Ishikawa (cell line): ENCODE measurements around the gene KCNIP3.

ENCODE experiments used
- CEBPB ChIP-seq: IDR thresholded peaks from 2 replicates; pipeline ENCODE4 v1.6.1; 2012
- CREB1 ChIP-seq: IDR thresholded peaks from 2 replicates; pipeline ENCODE4 v1.6.1; 2012; ENCODE audit warnings: low read depth
- EGR1 ChIP-seq: IDR thresholded peaks from 2 replicates; pipeline ENCODE4 v1.6.1; 2012
- EP300 ChIP-seq: IDR thresholded peaks from 2 replicates; pipeline ENCODE4 v1.6.1; 2012; ENCODE audit warnings: borderline replicate concordance
- FOXM1 ChIP-seq: IDR thresholded peaks from 2 replicates; pipeline ENCODE4 v1.6.1; 2012; ENCODE audit warnings: low read depth, borderline replicate concordance
- MAX ChIP-seq: IDR thresholded peaks from 2 replicates; pipeline ENCODE4 v1.6.1; 2012
- NFIC ChIP-seq: IDR thresholded peaks from 2 replicates; pipeline ENCODE4 v1.6.1; 2012
- RAD21 ChIP-seq: IDR thresholded peaks from 2 replicates; pipeline ENCODE4 v1.6.1; 2012; ENCODE audit warnings: low read depth
- REST ChIP-seq: IDR thresholded peaks from 2 replicates; pipeline ENCODE4 v1.6.1; 2012; ENCODE audit warnings: low read depth, mild to moderate bottlenecking
- TAF1 ChIP-seq: IDR thresholded peaks from 2 replicates; pipeline ENCODE4 v1.6.1; 2012; ENCODE audit warnings: low read depth, mild to moderate bottlenecking
- TCF12 ChIP-seq: IDR thresholded peaks from 2 replicates; pipeline ENCODE4 v1.6.1; 2012; ENCODE audit warnings: low read depth
- TEAD4 ChIP-seq: IDR thresholded peaks from 2 replicates; pipeline ENCODE4 v1.6.1; 2012
- USF1 ChIP-seq: IDR thresholded peaks from 2 replicates; pipeline ENCODE4 v1.6.1; 2012
- YY1 ChIP-seq: IDR thresholded peaks from 2 replicates; pipeline ENCODE4 v1.6.1; 2012; ENCODE audit warnings: low read depth
- ZBTB7A ChIP-seq: IDR thresholded peaks from 2 replicates; pipeline ENCODE4 v1.6.1; 2012; ENCODE audit warnings: low read depth

The KCNIP3 gene

GRCh38 chr2:95392730-95393455, 95.7 kb downstream of the KCNIP3 start:
- TF ChIP-seq CEBPB (no peak), TCF12 (no peak), ZBTB7A (no peak), TEAD4 (no peak), YY1 (no peak), MAX (no peak), EP300 (no peak), EGR1 (no peak), USF1 (no peak), REST (no peak), RAD21 (no peak), TAF1 (no peak), FOXM1 (no peak), CREB1 (no peak), NFIC (no peak)

GRCh38 chr2:95393901-95394300, 96.8 kb downstream of the KCNIP3 start:
- TF ChIP-seq MAX: no peak
- no peak for TF ChIP-seq NFIC
- TF ChIP-seq CREB1: no peak
- no peak for TF ChIP-seq EGR1
- TF ChIP-seq REST: no peak
- no peak for TF ChIP-seq USF1
- TF ChIP-seq TCF12: no peak
- no peak for TF ChIP-seq CEBPB
- TF ChIP-seq YY1: no peak
- no peak for TF ChIP-seq TEAD4
- no peak for TF ChIP-seq EP300

- TF ChIP-seq CEBPB: no peak
- TF ChIP-seq EP300: no peak
- no peak for TF ChIP-seq YY1
- no peak for TF ChIP-seq FOXM1
- no peak for TF ChIP-seq TEAD4
- TF ChIP-seq EGR1: no peak
- no peak for TF ChIP-seq CREB1
- TF ChIP-seq USF1: no peak
- no peak for TF ChIP-seq NFIC
- TF ChIP-seq TAF1: no peak
- no peak for TF ChIP-seq TCF12
- no peak for TF ChIP-seq ZBTB7A
- no peak for TF ChIP-seq REST
- TF ChIP-seq RAD21: no peak
These were observed 101.9 kb downstream of the KCNIP3 start for GRCh38 chr2:95399061-95399460.

- TF ChIP-seq TCF12 (no peak), ZBTB7A (no peak), TAF1 (no peak), TEAD4 (no peak), EP300 (no peak), RAD21 (no peak), REST (no peak), FOXM1 (no peak), CREB1 (no peak), CEBPB (no peak), MAX (no peak), EGR1 (no peak), YY1 (no peak)
These were observed 104.3 kb downstream of the KCNIP3 start for GRCh38 chr2:95401480-95401879.
